Heart left ventricle (tissue), 16 donors: Measurements from ENCODE around the gene FBXO3. TPM values are rescaled to one million over a fixed set of nuclear protein-coding genes. Genes with fewer than 3 reads are reported as not detected.

ENCODE experiments used
- ATAC-seq, 4 donors: fragments of 200-7000 bp; cut with Tn5 transposase; one replicate each; pipeline ENCODE4 v1.9.1; 2020 to 2022; ENCODE audit warnings: moderate library complexity in 4 of 4, mild to moderate bottlenecking in 3 of 4, moderate number of reproducible peaks in 1 of 4
- DNase-seq, 5 donors: peaks; one replicate each; pipeline ENCODE4 v3.0.0-alpha.2; 2020
- H3K27ac ChIP-seq, 12 donors: fragments of 200-600 bp; sonication (generic) in 4 of 12; one replicate each; pipeline versions ENCODE4 v1.5.0 to v1.8.0; 2016 to 2022; ENCODE audit warnings: mild to moderate bottlenecking in 2 of 12
- H3K27me3 ChIP-seq, 9 donors: fragments of 200-600 bp; sonication (generic) in 2 of 9; one replicate each; pipeline versions ENCODE4 v1.5.1 to v1.8.0; 2016 to 2022; ENCODE audit warnings: mild to moderate bottlenecking in 3 of 9
- H3K36me3 ChIP-seq, 9 donors: fragments of 200-600 bp; sonication (generic) in 2 of 9; one replicate each; pipeline versions ENCODE4 v1.5.0 to v1.8.0; 2018 to 2022; ENCODE audit warnings: mild to moderate bottlenecking in 2 of 9
- H3K4me1 ChIP-seq, 12 donors: fragments of 200-600 bp; sonication (generic) in 4 of 12; one replicate each; pipeline versions ENCODE4 v1.5.0 to v1.8.0; 2016 to 2022; ENCODE audit warnings: mild to moderate bottlenecking in 3 of 12
- H3K4me3 ChIP-seq, 12 donors: fragments of 200-600 bp; sonication (generic) in 4 of 12; one replicate each; pipeline versions ENCODE4 v1.5.0 to v1.8.0; 2017 to 2022; ENCODE audit warnings: mild to moderate bottlenecking in 9 of 12, moderate library complexity in 4 of 12
- H3K9me3 ChIP-seq, 12 donors: fragments of 200-600 bp; sonication (generic) in 4 of 12; one replicate each; pipeline versions ENCODE4 v1.5.0 to v1.8.0; 2016 to 2022; ENCODE audit warnings: mild to moderate bottlenecking in 1 of 12
- CTCF ChIP-seq, 12 donors: fragments of 200-600 bp; sonication (generic) in 4 of 12; IDR thresholded peaks; one replicate each; pipeline versions ENCODE4 v1.5.0 to v1.8.0; 2018 to 2022; ENCODE audit warnings: antibody characterized with exemption in 12 of 12, mild to moderate bottlenecking in 5 of 12
- POLR2A ChIP-seq, 2 donors: fragments of 450-650 bp; IDR thresholded peaks; one replicate each; pipeline ENCODE4 v1.6.1; 2017; ENCODE audit warnings: antibody characterized with exemption in 2 of 2, mild to moderate bottlenecking in 2 of 2, moderate library complexity in 2 of 2
- WGBS, 4 donors: extraction: QIAGEN DNeasy Blood & Tissue Kit in 2 of 4; methylation state at CpG; one replicate each; pipeline versions ENCODE4 v1.1.5 to v1.1.7; 2013 to 2018; 5-methylcytosine and 5-hydroxymethylcytosine counted together
- intact Hi-C, 10 donors: fragments of 100-400 bp; cut with DNase I; formaldehyde crosslinking; loops; one replicate each; pipeline versions ENCODE4 v1.11.1 to v1.14.2; 2022
- polyA plus RNA-seq, 2 donors: library from polyadenylated mRNA; stranded (reverse); fragments of 200-250 nt; gene quantifications; one replicate each; pipeline ENCODE4 v1.2.3, GENCODE V29; 2013
- total RNA-seq, 9 donors: library from RNA; depleted of rRNA in 2 of 9; stranded (reverse); fragments of >200 nt in 2 of 9; fragmentation: NEBNext Ultra II Directional in 3 of 9; extraction: Animal tissue kit (Norgen Biotek cat#: 25700) in 3 of 9; gene quantifications; one replicate each; pipeline versions ENCODE4 v1.1.0 to v1.2.4, GENCODE V29; 2016 to 2023
- donor health status: ischemic (EF 13 %, LVEDD 7.1; RV severe dilation, severe dysfunction).
- donor health status: healthy with polysubstance abuse.
- donor health status: DM: no; HTN: yes; CAD: no.
- donor health status: DM: no; HTN: no; CAD: no.
- donor health status: ischemic (EF 25% LVEDD 6.9; RV normal size, moderate dysfunction).
- donor health status: ischemic (EF 25% LVEDD 5.7; RV mildly dilated, moderate dysfunction).
- donor health status: healthy.
- donor health status: DM: yes; HTN: yes; CAD: no.
- donor health status: ischemic (EF 35%, LVEDD 5.7; RV mildly dilated, moderate dysfunction).
- donor health status: nonischemic (EF 11% LVEDD 7.7; RV severe dilation, severe dysfunction).
- donor health status: DM: yes; HTN: yes; CAD: no.
- donor health status: PGD.
- donor health status: ischemic (EF 29% LVEDD 5.4; RV normal size, mild dysfunction).
- donor health status: nonischemic (EF 23%, LVEDD 6.1; RV moderate dilation, normal function).

The FBXO3 gene
- total and polyA plus RNA-seq, 11 donors: 25.7 to 72.8 (median 49.8) TPM

- no peaks in the 10 kb centered on the region for H3K27me3 ChIP-seq
- peak in 3 of 5 donors; percentile 52 to 69 (median 57) for DNase-seq
- TF ChIP-seq CTCF (IDR thresholded peaks at IDR 0.05) (no peak), POLR2A (IDR thresholded peaks at IDR 0.05) (no peak)
- H3K9me3 ChIP-seq: no peaks in the 10 kb centered on the region
- peak in 3 of 4 donors; percentile 19 to 46 (median 27) for ATAC-seq
- H3K4me1 ChIP-seq: peaks cover 11 to 84% (median 57%) of the 10 kb centered on the region in 12 donors
- WGBS, 4 donors: 21 to 35% (median 22%) methylated on average over 7 of the region's 7 CpGs
- intact Hi-C loops: loop anchor here in 7 of 10 donors (1.0 to 5.0 kb wide), 5 partner anchors 21 to 36 kb away; partner anchors contain the start of gene CD59 (in 6 of the 7)
- peaks cover 0 to 21% (median 5%) of the 10 kb centered on the region in 9 donors for H3K36me3 ChIP-seq
- peak overlapping the region; percentile 61 to 94 (median 88) for H3K27ac ChIP-seq
- H3K4me3 ChIP-seq: peak overlapping the region in 11 of 12 donors; percentile 36 to 66 (median 53)
Measured at GRCh38 chr11:33701302-33702230, 72.8 kb downstream of the FBXO3 start.

DNA sequence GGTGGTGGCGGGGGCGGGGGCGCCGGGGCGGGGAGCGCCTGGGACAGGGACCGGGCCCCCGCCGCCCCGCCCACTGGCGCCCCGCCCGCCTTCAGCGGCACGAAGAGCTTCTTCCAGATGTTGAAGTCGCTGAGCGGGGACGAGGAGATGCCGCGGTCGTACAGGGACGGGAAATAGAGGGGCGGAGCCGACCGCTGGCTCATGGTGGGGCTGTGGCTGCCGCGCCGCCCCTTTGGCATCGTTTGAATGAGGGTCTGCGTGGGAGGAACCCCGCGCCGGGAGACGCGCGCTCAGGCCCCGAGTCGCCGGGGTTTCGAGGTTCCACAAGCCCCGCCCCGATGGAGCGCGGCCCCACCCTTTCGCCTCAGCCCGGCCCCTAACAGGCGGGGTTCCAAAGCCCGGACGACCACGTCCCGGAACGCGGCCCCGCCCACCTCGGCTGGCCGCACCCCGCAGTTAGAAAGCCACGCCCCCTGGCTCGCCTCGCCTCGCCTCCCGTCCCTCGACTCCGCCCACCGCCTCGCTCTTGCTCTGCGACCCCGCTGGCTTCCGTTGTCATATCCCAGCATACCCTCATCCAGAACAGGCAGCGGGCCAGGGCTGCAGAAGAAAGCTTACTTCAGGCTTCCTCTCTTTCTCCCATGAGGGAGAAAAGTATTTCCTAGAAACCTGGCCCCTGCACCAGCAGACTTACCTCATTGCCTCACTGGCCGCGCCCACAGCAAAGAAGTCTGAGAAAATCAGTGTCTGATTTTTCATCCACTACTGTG is 73.6 kb downstream of the FBXO3 start, which contains the start of gene C11orf91:
Gene C11orf91 (minus strand): TSS at position 325 of the 770 bp plus-strand sequence. CDS start 86 bp downstream, at position 239.
- TF ChIP-seq POLR2A (IDR thresholded peaks at IDR 0.05) (peak in 1 of 2 donors; percentile 56), CTCF (IDR thresholded peaks at IDR 0.05) (no peak)
- Histone ChIP-seq H3K27ac (peak within 1 kb of the TSS; percentile 61 to 94 (median 88)), H3K9me3 (no peaks in the 10 kb centered on the region), H3K4me3 (peak within 1 kb of the TSS; percentile 36 to 66 (median 53)), H3K36me3 (peaks cover 0 to 12% (median 2%) of the 10 kb centered on the region in 9 donors), H3K4me1 (peaks cover 11 to 84% (median 53%) of the 10 kb centered on the region in 12 donors), H3K27me3 (no peaks in the 10 kb centered on the region)
- 1 to 4% (median 1%) methylated on average over 3 to 72 of the region's 72 CpGs for WGBS, 4 donors
- ATAC-seq (peak; percentile 69 to 89 (median 84)), DNase-seq (peak; percentile 98 to 99 (median 99))
- intact Hi-C loops: loop anchor here in 7 of 10 donors (1.0 to 5.0 kb wide), 5 partner anchors 9 to 37 kb away; partner anchors contain the start of gene CD59 (in 6 of the 7)

DNA sequence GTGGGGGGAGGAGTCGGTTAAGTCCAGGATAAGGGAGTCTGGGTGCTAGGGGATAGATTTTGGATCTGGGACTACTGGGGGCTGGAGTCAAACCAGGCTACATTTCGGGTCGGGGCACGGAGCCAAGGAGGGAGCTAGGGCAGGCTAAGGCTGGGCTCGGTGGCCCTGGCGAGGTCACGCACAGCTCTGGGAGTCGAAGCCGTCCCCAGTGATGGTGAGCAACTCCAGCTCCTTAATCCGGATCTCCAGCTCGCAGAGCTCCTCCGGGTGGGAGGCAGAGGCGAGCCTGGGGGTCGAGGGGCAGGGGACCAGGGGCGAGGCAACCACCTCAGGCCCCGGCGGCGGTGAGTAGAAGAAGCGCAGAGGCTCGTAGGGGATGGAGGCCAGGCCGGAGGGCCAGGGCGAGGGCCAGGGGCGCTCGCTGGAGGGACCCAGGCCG is 74.2 kb downstream of the FBXO3 start:
- intact Hi-C loops: loop anchor here in 6 of 10 donors (1.0 to 5.0 kb wide), 4 partner anchors 9 to 37 kb away; partner anchors contain the start of gene CD59 (in 5 of the 6)

More for the DNA sequence above, 74.2 kb downstream of the FBXO3 start:
- H3K27me3 ChIP-seq: no peaks in the 10 kb centered on the region
- no peak for TF ChIP-seq CTCF (IDR thresholded peaks at IDR 0.05)
- no peak for TF ChIP-seq POLR2A (IDR thresholded peaks at IDR 0.05)
- no peaks in the 10 kb centered on the region for H3K9me3 ChIP-seq
- H3K4me3 ChIP-seq: peak overlapping the region; percentile 36 to 66 (median 53)
- DNase-seq (peak; percentile 41 to 83 (median 67)), ATAC-seq (peak in 2 of 4 donors; percentile 0)
- H3K36me3 ChIP-seq: peaks cover 0 to 6% (median 1%) of the 10 kb centered on the region in 9 donors
- H3K4me1 ChIP-seq: peaks cover 11 to 84% (median 53%) of the 10 kb centered on the region in 12 donors
- H3K27ac ChIP-seq: peak overlapping the region; percentile 61 to 91 (median 87)
- WGBS, 4 donors: 20 to 48% (median 34%) methylated on average over 10 to 25 of the region's 25 CpGs
